Ishikawa (cell line): Measurements from ENCODE around the gene TRDN.

Experiments
- TAF1 ChIP-seq: IDR thresholded peaks from 2 replicates; pipeline ENCODE4 v1.6.1; 2012; ENCODE audit warnings: low read depth, mild to moderate bottlenecking
- TF ChIP-seq, protein P1 (sequence below): IDR thresholded peaks from 2 replicates; pipeline ENCODE4 v1.6.1; 2012; ENCODE audit warnings: low read depth, mild to moderate bottlenecking

DNA sequence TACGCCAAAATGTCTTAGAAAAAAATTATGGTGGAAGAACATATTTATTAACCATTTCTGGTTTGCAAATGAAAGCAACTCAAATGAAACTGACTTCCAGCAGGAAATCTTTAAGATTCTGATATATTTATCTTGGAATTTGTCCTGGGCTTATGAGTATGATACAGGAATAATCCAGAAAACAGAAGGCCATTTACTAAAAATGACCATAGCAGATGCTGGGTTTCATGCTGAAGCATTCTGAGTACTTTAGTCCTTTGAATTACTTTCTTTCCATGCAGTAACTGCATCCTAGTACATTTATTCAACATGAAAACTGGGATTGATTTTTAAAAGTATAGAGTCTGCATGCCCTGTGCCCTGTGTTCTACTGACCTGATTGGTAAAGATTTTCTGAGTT is 468.3 kb downstream of the TRDN start:
- TF ChIP-seq, protein P1, sequence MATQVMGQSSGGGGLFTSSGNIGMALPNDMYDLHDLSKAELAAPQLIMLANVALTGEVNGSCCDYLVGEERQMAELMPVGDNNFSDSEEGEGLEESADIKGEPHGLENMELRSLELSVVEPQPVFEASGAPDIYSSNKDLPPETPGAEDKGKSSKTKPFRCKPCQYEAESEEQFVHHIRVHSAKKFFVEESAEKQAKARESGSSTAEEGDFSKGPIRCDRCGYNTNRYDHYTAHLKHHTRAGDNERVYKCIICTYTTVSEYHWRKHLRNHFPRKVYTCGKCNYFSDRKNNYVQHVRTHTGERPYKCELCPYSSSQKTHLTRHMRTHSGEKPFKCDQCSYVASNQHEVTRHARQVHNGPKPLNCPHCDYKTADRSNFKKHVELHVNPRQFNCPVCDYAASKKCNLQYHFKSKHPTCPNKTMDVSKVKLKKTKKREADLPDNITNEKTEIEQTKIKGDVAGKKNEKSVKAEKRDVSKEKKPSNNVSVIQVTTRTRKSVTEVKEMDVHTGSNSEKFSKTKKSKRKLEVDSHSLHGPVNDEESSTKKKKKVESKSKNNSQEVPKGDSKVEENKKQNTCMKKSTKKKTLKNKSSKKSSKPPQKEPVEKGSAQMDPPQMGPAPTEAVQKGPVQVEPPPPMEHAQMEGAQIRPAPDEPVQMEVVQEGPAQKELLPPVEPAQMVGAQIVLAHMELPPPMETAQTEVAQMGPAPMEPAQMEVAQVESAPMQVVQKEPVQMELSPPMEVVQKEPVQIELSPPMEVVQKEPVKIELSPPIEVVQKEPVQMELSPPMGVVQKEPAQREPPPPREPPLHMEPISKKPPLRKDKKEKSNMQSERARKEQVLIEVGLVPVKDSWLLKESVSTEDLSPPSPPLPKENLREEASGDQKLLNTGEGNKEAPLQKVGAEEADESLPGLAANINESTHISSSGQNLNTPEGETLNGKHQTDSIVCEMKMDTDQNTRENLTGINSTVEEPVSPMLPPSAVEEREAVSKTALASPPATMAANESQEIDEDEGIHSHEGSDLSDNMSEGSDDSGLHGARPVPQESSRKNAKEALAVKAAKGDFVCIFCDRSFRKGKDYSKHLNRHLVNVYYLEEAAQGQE: no peak
- TF ChIP-seq TAF1: no peak
